Keratinocyte (primary cell): Measurements from ENCODE around the gene MOGAT2. TPM values are rescaled to one million over a fixed set of nuclear protein-coding genes. Genes with fewer than 3 reads are reported as not detected.

Source experiments
- DNase-seq: peaks from one replicate; pipeline ENCODE4 v3.0.0-alpha.2; 2011; ENCODE audit warnings: low read depth, missing footprints, low spot score
- FAIRE-seq: peaks from 2 replicates; lab custom pipeline; 2011; peaks lifted over from hg19 to GRCh38; lab: Jason Lieb, UNC
- H2AFZ ChIP-seq: 2 replicates; pipeline ENCODE4 v1.6.0; 2012; ENCODE audit warnings: low read length, control low read depth, inconsistent platforms; ENCODE audit not compliant: control insufficient read depth
- H3K27ac ChIP-seq: 2 replicates; pipeline ENCODE4 v1.5.1; 2011; ENCODE audit warnings: low read length; ENCODE audit not compliant: control insufficient read depth, insufficient read depth
- H3K27me3 ChIP-seq: 3 replicates; pipeline ENCODE4 v1.6.0; 2011; ENCODE audit warnings: low read length; ENCODE audit not compliant: control insufficient read depth, insufficient read depth; ENCODE audit errors: extremely low read depth
- H3K36me3 ChIP-seq, 2 experiments: 2 replicates in 1 of 2; 3 replicates in 1 of 2; pipeline ENCODE4 v1.5.1; 2011; ENCODE audit warnings: low read length in 2 of 2, mild to moderate bottlenecking in 1 of 2; ENCODE audit not compliant: control insufficient read depth in 2 of 2, insufficient read depth in 2 of 2; ENCODE audit errors: extremely low read depth in 1 of 2
- H3K4me1 ChIP-seq: 3 replicates; pipeline ENCODE4 v1.5.1; 2011; ENCODE audit warnings: low read length; ENCODE audit not compliant: control insufficient read depth, insufficient read depth; ENCODE audit errors: extremely low read depth
- H3K4me2 ChIP-seq: 3 replicates; pipeline ENCODE4 v1.6.0; 2011; ENCODE audit warnings: low read depth, low read length; ENCODE audit not compliant: control insufficient read depth, insufficient read depth; ENCODE audit errors: extremely low read depth
- H3K4me3 ChIP-seq, 3 experiments: fragments of 200-600 bp in 1 of 3; sonication (generic) in 1 of 3; 2 replicates in 2 of 3; 3 replicates in 1 of 3; pipeline ENCODE4 v1.5.1; 2011 to 2016; ENCODE audit warnings: low read length in 3 of 3, mild to moderate bottlenecking in 3 of 3, control low read depth in 2 of 3, inconsistent platforms in 1 of 3, low read depth in 1 of 3, mixed read lengths in 1 of 3, mixed run types in 1 of 3, moderate library complexity in 1 of 3; ENCODE audit not compliant: control insufficient read depth in 2 of 3, insufficient read depth in 2 of 3; ENCODE audit errors: extremely low read depth in 1 of 3
- H3K79me2 ChIP-seq: 2 replicates; pipeline ENCODE4 v1.6.0; 2012; ENCODE audit warnings: low read length; ENCODE audit not compliant: control insufficient read depth, insufficient read depth
- H3K9ac ChIP-seq: 3 replicates; pipeline ENCODE4 v1.6.0; 2011; ENCODE audit warnings: low read length; ENCODE audit not compliant: control insufficient read depth, insufficient read depth; ENCODE audit errors: extremely low read depth
- H3K9me1 ChIP-seq: 3 replicates; pipeline ENCODE4 v1.6.0; 2011; ENCODE audit warnings: low read length; ENCODE audit not compliant: control insufficient read depth, insufficient read depth; ENCODE audit errors: extremely low read depth
- H3K9me3 ChIP-seq: 2 replicates; pipeline ENCODE4 v1.5.1; 2012; ENCODE audit warnings: low read depth, low read length; ENCODE audit not compliant: control insufficient read depth
- H4K20me1 ChIP-seq: 3 replicates; pipeline ENCODE4 v1.6.0; 2011; ENCODE audit warnings: low read length; ENCODE audit not compliant: control insufficient read depth, insufficient read depth; ENCODE audit errors: extremely low read depth
- EZH2 ChIP-seq: IDR thresholded peaks from one replicate; pipeline ENCODE4 v1.6.1; 2012; ENCODE audit warnings: inconsistent platforms, mild to moderate bottlenecking, low read length, moderate library complexity
- dilution Hi-C: fragments of 300-500 bp; cut with MboI; formaldehyde crosslinking; loops from one replicate; pipeline ENCODE4 v1.7.0; 2020; ENCODE audit warnings: low sequenced_read_pairs; ENCODE audit not compliant: extremely low pct_ligation_motif_present
- polyA plus RNA-seq, 5 experiments: library from polyadenylated mRNA; depleted of rRNA in 3 of 5; stranded (reverse) in 3 of 5; stranded (forward) in 1 of 5; unstranded in 1 of 5; fragments of >200 nt; gene quantifications; 1 replicate in 1 of 5; 2 replicates in 3 of 5; 3 replicates in 1 of 5; pipeline versions ENCODE4 v1.2.1 to v1.2.3, GENCODE V29; 2011 to 2012; ENCODE audit warnings: missing spikeins in 2 of 5, low read depth in 1 of 5, low replicate concordance in 1 of 5
- TF ChIP-seq, protein P1 (sequence below), 3 experiments: IDR thresholded peaks in 1 of 3; conservative IDR thresholded peaks in 1 of 3; optimal IDR thresholded peaks in 1 of 3; 2 replicates in 2 of 3; 3 replicates in 1 of 3; pipeline versions ENCODE3 to v1.5.1; 2011; ENCODE audit warnings: low read length in 3 of 3, mild to moderate bottlenecking in 3 of 3, moderate library complexity in 2 of 3, control low read depth in 1 of 3, inconsistent platforms in 1 of 3; ENCODE audit not compliant: insufficient read depth in 2 of 3; ENCODE audit errors: extremely low read depth in 1 of 3

Gene MOGAT2
- polyA plus RNA-seq, 1 donor (not counting 4 experiments of a cell fraction or from before 2014, with no cell fraction given) = not detected

DNA sequence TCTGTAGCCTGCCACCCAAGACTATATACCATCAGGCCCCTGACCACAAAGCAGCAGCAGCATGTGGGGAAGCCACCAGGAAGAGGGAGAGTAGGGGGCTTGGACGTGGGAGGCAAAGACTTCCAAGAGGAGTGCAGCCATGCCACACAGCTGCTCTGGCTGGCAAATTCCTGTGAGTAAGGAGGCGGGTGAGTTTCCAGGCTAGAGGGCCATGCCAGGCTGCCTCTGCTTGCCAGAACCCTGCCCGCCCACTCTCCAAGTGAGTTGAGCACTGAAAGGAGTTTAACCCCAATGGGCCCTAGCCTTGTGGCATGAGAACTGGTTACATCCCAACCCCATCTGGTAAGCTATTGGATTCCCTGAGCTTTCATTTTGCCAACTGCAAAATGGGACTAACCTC, 46.2 kb downstream of the MOGAT2 start:
- H3K4me1 ChIP-seq = peaks cover 13% of the 10 kb centered on the region
- TF ChIP-seq EZH2 = no peak
- TF ChIP-seq, protein P1, sequence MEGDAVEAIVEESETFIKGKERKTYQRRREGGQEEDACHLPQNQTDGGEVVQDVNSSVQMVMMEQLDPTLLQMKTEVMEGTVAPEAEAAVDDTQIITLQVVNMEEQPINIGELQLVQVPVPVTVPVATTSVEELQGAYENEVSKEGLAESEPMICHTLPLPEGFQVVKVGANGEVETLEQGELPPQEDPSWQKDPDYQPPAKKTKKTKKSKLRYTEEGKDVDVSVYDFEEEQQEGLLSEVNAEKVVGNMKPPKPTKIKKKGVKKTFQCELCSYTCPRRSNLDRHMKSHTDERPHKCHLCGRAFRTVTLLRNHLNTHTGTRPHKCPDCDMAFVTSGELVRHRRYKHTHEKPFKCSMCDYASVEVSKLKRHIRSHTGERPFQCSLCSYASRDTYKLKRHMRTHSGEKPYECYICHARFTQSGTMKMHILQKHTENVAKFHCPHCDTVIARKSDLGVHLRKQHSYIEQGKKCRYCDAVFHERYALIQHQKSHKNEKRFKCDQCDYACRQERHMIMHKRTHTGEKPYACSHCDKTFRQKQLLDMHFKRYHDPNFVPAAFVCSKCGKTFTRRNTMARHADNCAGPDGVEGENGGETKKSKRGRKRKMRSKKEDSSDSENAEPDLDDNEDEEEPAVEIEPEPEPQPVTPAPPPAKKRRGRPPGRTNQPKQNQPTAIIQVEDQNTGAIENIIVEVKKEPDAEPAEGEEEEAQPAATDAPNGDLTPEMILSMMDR (optimal IDR thresholded peaks at IDR 0.05 in 1 of 3, IDR thresholded peaks at IDR 0.05 in 1 of 3, conservative IDR thresholded peaks at IDR 0.05 in 1 of 3; ENCODE audit: extremely low read depth in 1 of 3, insufficient read depth in 2 of 3, low read length in 3 of 3) = no peak
- no peaks in the 10 kb centered on the region for H4K20me1 ChIP-seq
- dilution Hi-C loops = no loop called here
- DNase-seq = no peak
- H3K9me1 ChIP-seq = no peaks in the 10 kb centered on the region
- no peaks in the 10 kb centered on the region for H3K9me3 ChIP-seq
- H3K27ac ChIP-seq = no peak overlapping the region
- H3K36me3 ChIP-seq = no peaks in the 10 kb centered on the region
- no peak overlapping the region for H3K4me3 ChIP-seq
- no peak for FAIRE-seq
- no peak overlapping the region for H3K4me2 ChIP-seq
- no peak overlapping the region for H2AFZ ChIP-seq
- peaks cover 3% of the 10 kb centered on the region for H3K27me3 ChIP-seq
- H3K9ac ChIP-seq = no peak overlapping the region
- H3K79me2 ChIP-seq = no peaks in the 10 kb centered on the region

DNA sequence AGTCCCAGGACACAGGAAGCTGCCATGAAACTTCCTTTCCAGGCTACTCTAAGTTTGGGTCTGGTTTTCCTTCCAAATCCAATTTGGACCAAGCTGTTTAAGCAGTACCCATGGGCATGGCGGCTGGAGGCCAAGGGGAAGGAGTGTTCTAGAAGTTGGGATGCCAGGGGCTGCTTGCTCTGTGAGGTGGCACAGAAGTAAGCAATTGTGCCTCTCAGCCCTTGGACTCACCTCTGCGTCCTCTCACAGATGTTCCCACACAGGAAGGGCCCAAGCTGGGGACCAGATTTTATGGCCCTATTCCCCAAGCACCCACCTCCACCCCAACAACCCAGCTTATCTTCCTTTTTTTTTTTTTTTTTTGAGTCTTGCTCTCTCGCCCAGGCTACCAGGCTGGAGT, 47.5 kb downstream of the MOGAT2 start:
- no peak for TF ChIP-seq EZH2
- TF ChIP-seq, protein P1 (optimal IDR thresholded peaks at IDR 0.05 in 1 of 3, IDR thresholded peaks at IDR 0.05 in 1 of 3, conservative IDR thresholded peaks at IDR 0.05 in 1 of 3; ENCODE audit: extremely low read depth in 1 of 3, insufficient read depth in 2 of 3, low read length in 3 of 3) = no peak
- H3K9me3 ChIP-seq = no peaks in the 10 kb centered on the region
- no peaks in the 10 kb centered on the region for H4K20me1 ChIP-seq
- no peak overlapping the region for H3K4me2 ChIP-seq
- no peak overlapping the region for H3K27ac ChIP-seq
- H3K79me2 ChIP-seq = no peaks in the 10 kb centered on the region
- no peak for DNase-seq
- H3K9ac ChIP-seq = no peak overlapping the region
- dilution Hi-C loops = no loop called here
- peaks cover 16% of the 10 kb centered on the region for H3K27me3 ChIP-seq
- H3K36me3 ChIP-seq = no peaks in the 10 kb centered on the region
- no peak overlapping the region for H3K4me3 ChIP-seq
- no peaks in the 10 kb centered on the region for H3K9me1 ChIP-seq
- H3K4me1 ChIP-seq = peaks cover 17% of the 10 kb centered on the region
- H2AFZ ChIP-seq = no peak overlapping the region
- no peak for FAIRE-seq
